Measurements from ENCODE around the gene SCAPER.
A peak's percentile ranks its signal among the peaks of the same experiment; 100 is the strongest.

The SCAPER gene

GRCh38 chr15:76337696-76338485, 567.2 kb downstream of the SCAPER start:
- no peak for TF ChIP-seq CTCF (IDR thresholded peaks at IDR 0.05; ENCODE audit: low read depth, low read length)
- Histone ChIP-seq H3K9me3 (peaks cover 5% of the 10 kb centered on the region; the same call in 1 of the 2 replicates), H3K4me1 (no peaks in the 10 kb centered on the region), H3K36me3 (no peaks in the 10 kb centered on the region), H3K4me3 (ENCODE audit: low read depth, low read length) (no peak overlapping the region), H3K27me3 (peaks cover 93% of the 10 kb centered on the region)
- DNase-seq = peak; percentile 38

DNA sequence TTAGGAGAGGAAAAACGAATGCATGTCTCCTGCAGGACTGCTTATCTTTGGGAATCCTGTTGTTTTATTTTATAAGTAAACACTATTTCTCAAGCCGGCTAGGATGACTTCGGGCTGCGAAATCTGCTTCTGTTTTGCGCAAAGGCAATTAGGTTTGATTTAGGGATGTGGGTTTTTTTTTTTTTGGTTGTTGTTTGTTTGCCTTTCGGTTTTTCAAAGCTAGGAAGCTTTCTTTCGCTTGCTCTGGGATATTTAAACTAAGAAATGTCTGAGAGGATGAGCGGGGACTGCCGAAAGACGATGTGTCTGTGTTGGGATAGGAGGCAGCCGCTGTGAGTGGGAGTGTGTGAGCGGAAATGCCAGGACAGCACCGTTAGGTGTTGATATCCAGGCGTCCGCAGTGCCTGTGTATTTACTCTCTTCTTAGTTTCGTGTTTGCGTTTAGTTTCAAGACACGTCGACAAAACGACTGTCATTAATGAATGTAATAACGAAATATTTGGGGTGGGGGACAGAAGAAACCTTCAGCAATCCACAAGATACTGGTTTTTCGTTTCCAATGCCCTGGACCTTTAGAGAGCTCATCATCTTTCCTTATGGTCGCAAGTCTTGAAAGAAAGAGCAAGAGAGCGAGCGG, 568.0 kb downstream of the SCAPER start:
- H3K4me3 ChIP-seq (ENCODE audit: low read depth, low read length) = peak overlapping the region; percentile 56; the same call in 1 of the 2 replicates

GRCh38 chr15:76336254-76337058, 568.7 kb downstream of the SCAPER start, which contains the start of gene ISL2:
ISL2 (plus strand) TSS chr15:76336773; CDS start chr15:76336884, 111 bp downstream.
- Histone ChIP-seq H3K9me3 (no peaks in the 10 kb centered on the region), H3K27me3 (peaks cover 79% of the 10 kb centered on the region), H3K4me1 (no peaks in the 10 kb centered on the region), H3K36me3 (no peaks in the 10 kb centered on the region), H3K4me3 (ENCODE audit: low read depth, low read length) (peak within 1 kb of the TSS; percentile 56)
- TF ChIP-seq CTCF (IDR thresholded peaks at IDR 0.05; ENCODE audit: low read depth, low read length) = no peak
- DNase-seq = peak; percentile 56

More for the DNA sequence above, 568.0 kb downstream of the SCAPER start:
- no peaks in the 10 kb centered on the region for H3K36me3 ChIP-seq
- no peaks in the 10 kb centered on the region for H3K4me1 ChIP-seq
- H3K27me3 ChIP-seq = peaks cover 86% of the 10 kb centered on the region
- TF ChIP-seq CTCF (IDR thresholded peaks at IDR 0.05; ENCODE audit: low read depth, low read length) = no peak
- H3K9me3 ChIP-seq = 0 out of 2 replicates have a peak, but pooled peaks cover under 1% of the 10 kb centered on the region
- DNase-seq = no peak

GRCh38 chr15:76335307-76336253, 569.6 kb downstream of the SCAPER start:
- no peaks in the 10 kb centered on the region for H3K9me3 ChIP-seq
- peak overlapping the region; percentile 56 for H3K4me3 ChIP-seq (ENCODE audit: low read depth, low read length)
- no peaks in the 10 kb centered on the region for H3K36me3 ChIP-seq
- H3K4me1 ChIP-seq = no peaks in the 10 kb centered on the region
- peaks cover 70% of the 10 kb centered on the region for H3K27me3 ChIP-seq
- peak; percentile 25 for DNase-seq
- TF ChIP-seq CTCF (IDR thresholded peaks at IDR 0.05; ENCODE audit: low read depth, low read length) = no peak

- Histone ChIP-seq H3K4me3 (ENCODE audit: low read depth, low read length) (no peak overlapping the region; the same call in 1 of the 2 replicates), H3K4me1 (no peaks in the 10 kb centered on the region), H3K9me3 (no peaks in the 10 kb centered on the region), H3K36me3 (no peaks in the 10 kb centered on the region), H3K27me3 (peaks cover 61% of the 10 kb centered on the region)
- no peak for TF ChIP-seq CTCF (IDR thresholded peaks at IDR 0.05; ENCODE audit: low read depth, low read length)
- no peak for DNase-seq
Observed at GRCh38 chr15:76334438-76335306, 570.5 kb downstream of the SCAPER start.

Data from BE2C (cell line).